ENCODE results near the gene STX8. TPM values are rescaled to one million over a fixed set of nuclear protein-coding genes. Genes with fewer than 3 reads are reported as not detected.

The STX8 gene
- total and polyA plus RNA-seq, 9 of the 15 experiments (the other 6 are each of a cell fraction or from before 2014, with no cell fraction given): 14.6 to 42.5 (median 22.1) TPM

GRCh38 chr17:9330611-9331271 lies 244.9 kb downstream of the STX8 start:
- Histone ChIP-seq H3K4me2 (ENCODE audit: insufficient read depth, low read length) (no peak overlapping the region), H2AFZ (ENCODE audit: low read depth, low read length) (no peak overlapping the region), H3K4me3 (no peak overlapping the region), H3K79me2 (ENCODE audit: control insufficient read depth, insufficient read depth, low read length) (no peaks in the 10 kb centered on the region), H3K9me1 (ENCODE audit: control insufficient read depth, insufficient read depth, low read length) (no peaks in the 10 kb centered on the region), H3K36me3 (ENCODE audit: control insufficient read depth, insufficient read depth, low read length) (no peaks in the 10 kb centered on the region), H3K27me3 (ENCODE audit: control insufficient read depth in 2 of 2, insufficient read depth in 2 of 2, low read length in 2 of 2) (peaks cover 0 to 8% of the 10 kb centered on the region in 2 experiments; a peak in 1 of 5 replicates), H3K9me3 (replicated peaks; ENCODE audit: control insufficient read depth, insufficient read depth, low read depth, low read length) (no peaks in the 10 kb centered on the region), H3K4me1 (replicated peaks in 1 of 2; ENCODE audit: control insufficient read depth in 2 of 2, insufficient read depth in 2 of 2, low read length in 2 of 2) (no peaks in the 10 kb centered on the region), H3K9ac (ENCODE audit: insufficient read depth in 1 of 2, low read depth in 2 of 2, low read length in 2 of 2) (no peak overlapping the region), H3K27ac (ENCODE audit: extremely low read depth, low read depth, low read length) (no peak overlapping the region), H4K20me1 (replicated peaks; ENCODE audit: control insufficient read depth, insufficient read depth, low read length) (no peaks in the 10 kb centered on the region)
- intact Hi-C loops (cut with micrococcal nuclease) (no loop called here), in situ Hi-C loops (cut with MboI) (no loop called here)
- ChIA-PET CTCF (ENCODE audit: low intra/inter-chr PET ratio) (no interaction called here), POLR2A (no interaction called here)
- 6% methylated on average over 20 of the region's 21 CpGs for WGBS (ENCODE audit: insufficient coverage, low coverage, missing lambda C conversion rate)
- ATAC-seq: no peak
- DNase-seq (ENCODE audit: extremely low read depth in 1 of 4, low spot score in 3 of 4): no peak
- FAIRE-seq: no peak
- no TSS peak for BruUV-seq (replicated peaks)
- TF ChIP-seq ZNF121 (CRISPR knock-in tag; conservative IDR thresholded peaks at IDR 0.05) (no peak), ARID3A (IDR thresholded peaks at IDR 0.05; ENCODE audit: borderline replicate concordance, low read depth, low read length) (no peak), SRSF3 (IDR thresholded peaks at IDR 0.05; ENCODE audit: insufficient read depth, low read length) (no peak), HLTF (IDR thresholded peaks at IDR 0.05) (no peak), U2AF1 (optimal IDR thresholded peaks at IDR 0.05; ENCODE audit: low read depth, low read length) (no peak), ZNF347 (CRISPR knock-in tag; IDR thresholded peaks at IDR 0.05; ENCODE audit: low read depth) (no peak), MAFG (tag; conservative IDR thresholded peaks at IDR 0.05) (no peak), ZNF280B (CRISPR knock-in tag; IDR thresholded peaks at IDR 0.05) (no peak), ZNF444 (CRISPR knock-in tag; IDR thresholded peaks at IDR 0.05) (no peak), ATF4 (CRISPR knock-in tag; IDR thresholded peaks at IDR 0.05) (no peak), ZNF316 (IDR thresholded peaks at IDR 0.05) (no peak), NR0B1 (IDR thresholded peaks at IDR 0.05; ENCODE audit: partially characterized antibody) (no peak), TCFL5 (CRISPR knock-in tag; conservative IDR thresholded peaks at IDR 0.05) (no peak), NCOA2 (IDR thresholded peaks at IDR 0.05; ENCODE audit: partially characterized antibody in 2 of 2) (no peak), PHTF2 (CRISPR knock-in tag; IDR thresholded peaks at IDR 0.05) (no peak), ZNF398 (CRISPR knock-in tag; IDR thresholded peaks at IDR 0.05) (no peak)
